Measurements from ENCODE around the gene ITGB3BP. TPM values are rescaled to one million over a fixed set of nuclear protein-coding genes. Genes with fewer than 3 reads are reported as not detected.

Gene ITGB3BP, protein sequence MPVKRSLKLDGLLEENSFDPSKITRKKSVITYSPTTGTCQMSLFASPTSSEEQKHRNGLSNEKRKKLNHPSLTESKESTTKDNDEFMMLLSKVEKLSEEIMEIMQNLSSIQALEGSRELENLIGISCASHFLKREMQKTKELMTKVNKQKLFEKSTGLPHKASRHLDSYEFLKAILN
- total RNA-seq (2021; ENCODE audit: unreplicated experiment) (50.2 TPM), Bru-seq, nascent RNA (percentile 71 among the genes with signal in this experiment), BruChase-seq, experiment 1, labeled RNA remaining after a 6-hour chase (percentile 53 among the genes with signal in this experiment), BruChase-seq, experiment 2, labeled RNA remaining after a 2-hour chase (percentile 63 among the genes with signal in this experiment)
- polyA plus RNA-seq (2012), result 13.1 and 20.9 TPM in 2 replicates
- long read RNA-seq, transcript ITGB3BP-201 (9 exons, 948 nt), result major isoform, 15 of 33 reads
- long read RNA-seq, partial matches to known transcripts, result 5 of 33 reads
- long read RNA-seq, other reads (novel, unspliced or antisense), result 7 of 33 reads

DNA sequence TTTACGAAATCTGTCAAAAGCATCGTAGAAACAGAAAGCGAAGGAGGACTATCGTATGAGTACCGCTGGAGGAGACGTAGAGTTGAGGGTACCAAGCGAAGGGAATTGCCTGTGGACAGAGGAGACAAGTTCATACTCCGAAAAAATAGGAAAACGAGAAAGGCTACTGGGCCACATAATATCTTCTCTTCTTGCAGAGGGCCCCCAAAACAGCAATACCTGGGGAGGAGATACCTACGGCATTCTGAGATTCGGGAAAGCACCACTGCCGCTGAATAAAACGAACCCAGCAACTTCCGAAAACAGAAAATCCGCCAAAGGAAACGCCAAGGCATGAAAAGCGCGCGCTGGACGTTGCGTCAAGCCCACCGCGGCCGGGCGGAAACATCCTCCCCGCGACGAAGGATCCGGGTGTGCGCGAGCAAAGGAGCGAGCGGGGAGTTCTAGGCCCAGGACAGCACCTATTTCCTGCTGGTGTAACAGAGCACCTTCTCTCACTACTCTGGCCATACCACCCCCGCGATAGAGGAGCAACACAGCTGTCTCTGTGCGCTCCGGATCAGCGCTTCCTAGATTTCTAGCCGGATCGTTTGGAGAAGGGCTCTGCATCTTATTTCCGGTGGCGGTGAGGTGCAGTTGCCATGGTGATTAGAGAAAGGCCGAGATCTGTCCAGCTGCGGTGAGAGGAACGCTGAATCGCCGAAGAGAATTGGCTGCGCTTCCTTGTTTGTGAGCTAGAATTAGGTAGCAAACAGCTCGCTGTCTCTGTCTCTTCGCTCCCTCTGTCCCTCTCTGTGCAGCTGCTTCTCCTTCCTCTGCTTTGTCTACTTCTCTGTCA lies at the start of gene ITGB3BP, which contains the start of gene EFCAB7:
ITGB3BP (minus strand) TSS at position 335 of the 838 bp plus-strand sequence; CDS start at position 243, 92 bp downstream.
EFCAB7 (plus strand) TSS at position 635 of the 838 bp plus-strand sequence. CDS start 2,048 bp downstream, outside the sequence.
- intact Hi-C loops (cut with micrococcal nuclease), result loop anchor here (5.0 kb wide), 1 partner anchor 196 kb away; no protein-coding TSS in a partner anchor
- Histone ChIP-seq H3K9ac (ENCODE audit: low read length) (peak within 1 kb of the TSS; percentile 74), H3K4me1 (ENCODE audit: control insufficient read depth in 1 of 2, insufficient read depth in 2 of 2, low read length in 2 of 2) (peaks cover 11 to 13% of the 10 kb centered on the region in 2 experiments; a peak in 3 of 4 replicates), H3K9me2 (ENCODE audit: insufficient read depth) (no peaks in the 10 kb centered on the region), H3K9me3 (ENCODE audit: control insufficient read depth in 1 of 2, insufficient read depth in 1 of 2, low read depth in 1 of 2, low read length in 2 of 2) (no peaks in the 10 kb centered on the region), H3K4me2 (ENCODE audit: low read length) (peak within 1 kb of the TSS; percentile 82), H2AFZ (ENCODE audit: low read depth, low read length, poor library complexity, severe bottlenecking) (peak within 1 kb of the TSS; percentile 69), H3K27ac (ENCODE audit: low read depth, low read length) (peak within 1 kb of the TSS; percentile 78), H3K4me3 (replicated peaks in 1 of 2; ENCODE audit: low read depth in 1 of 2, low read length in 2 of 2) (peak within 1 kb of the TSS; percentile 66 to 76), H3K79me2 (ENCODE audit: insufficient read depth, low read length) (peaks cover 57% of the 10 kb centered on the region), H4K20me1 (ENCODE audit: insufficient read depth) (no peaks in the 10 kb centered on the region), H3K36me3 (ENCODE audit: control insufficient read depth in 1 of 2, insufficient read depth in 2 of 2, low read length in 2 of 2) (peaks cover 0 to 3% of the 10 kb centered on the region in 2 experiments; a peak in 1 of 4 replicates), H3K27me3 (ENCODE audit: insufficient read depth, low read length) (no peaks in the 10 kb centered on the region)
- POLR2A ChIA-PET, result no interaction called here
- peak; percentile 95 for DNase-seq (ENCODE audit: low read depth, low spot score)
- ATAC-seq, result peak; percentile 96
- CTCF ChIA-PET, result interaction anchor here (1.1 kb wide), 1 partner anchor 15 kb away, joined by 3 read pairs; no protein-coding TSS in a partner anchor
- BruUV-seq (replicated peaks), result no TSS peak
- RAD21 ChIA-PET (ENCODE audit: low non-redundant PET in 1 of 2, low total read pairs in 2 of 2, uncharacterized antibody in 2 of 2, unreplicated experiment in 2 of 2), result no interaction called here
- peak; percentile 67 for TF ChIP-seq YY1 (IDR thresholded peaks at IDR 0.05; ENCODE audit: extremely low read depth, insufficient replicate concordance, low read depth, low read length)
- peak; percentile 96 for TF ChIP-seq EGR1 (IDR thresholded peaks at IDR 0.05; ENCODE audit: low read depth)
- TF ChIP-seq, protein P1, sequence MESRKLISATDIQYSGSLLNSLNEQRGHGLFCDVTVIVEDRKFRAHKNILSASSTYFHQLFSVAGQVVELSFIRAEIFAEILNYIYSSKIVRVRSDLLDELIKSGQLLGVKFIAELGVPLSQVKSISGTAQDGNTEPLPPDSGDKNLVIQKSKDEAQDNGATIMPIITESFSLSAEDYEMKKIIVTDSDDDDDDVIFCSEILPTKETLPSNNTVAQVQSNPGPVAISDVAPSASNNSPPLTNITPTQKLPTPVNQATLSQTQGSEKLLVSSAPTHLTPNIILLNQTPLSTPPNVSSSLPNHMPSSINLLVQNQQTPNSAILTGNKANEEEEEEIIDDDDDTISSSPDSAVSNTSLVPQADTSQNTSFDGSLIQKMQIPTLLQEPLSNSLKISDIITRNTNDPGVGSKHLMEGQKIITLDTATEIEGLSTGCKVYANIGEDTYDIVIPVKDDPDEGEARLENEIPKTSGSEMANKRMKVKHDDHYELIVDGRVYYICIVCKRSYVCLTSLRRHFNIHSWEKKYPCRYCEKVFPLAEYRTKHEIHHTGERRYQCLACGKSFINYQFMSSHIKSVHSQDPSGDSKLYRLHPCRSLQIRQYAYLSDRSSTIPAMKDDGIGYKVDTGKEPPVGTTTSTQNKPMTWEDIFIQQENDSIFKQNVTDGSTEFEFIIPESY (IDR thresholded peaks at IDR 0.05; ENCODE audit: extremely low read depth, insufficient replicate concordance, low read length), result no peak
- TF ChIP-seq EZH2phosphoT487 (IDR thresholded peaks at IDR 0.05; ENCODE audit: borderline replicate concordance), result no peak
- TF ChIP-seq ZFX (IDR thresholded peaks at IDR 0.05), result peak; percentile 69
- peak; percentile 77 for TF ChIP-seq POLR2A (IDR thresholded peaks at IDR 0.05; ENCODE audit: borderline replicate concordance, extremely low read depth, insufficient read depth, insufficient read length)
- no peak; the same call in 1 of the 2 replicates for TF ChIP-seq FOSL1 (IDR thresholded peaks at IDR 0.05; ENCODE audit: low read depth)
- peak; percentile 99 for TF ChIP-seq CBX3 (IDR thresholded peaks at IDR 0.05; ENCODE audit: low read depth)
- no peak; the same call in 1 of the 2 replicates for TF ChIP-seq JUND (IDR thresholded peaks at IDR 0.05)
- TF ChIP-seq, protein P2, sequence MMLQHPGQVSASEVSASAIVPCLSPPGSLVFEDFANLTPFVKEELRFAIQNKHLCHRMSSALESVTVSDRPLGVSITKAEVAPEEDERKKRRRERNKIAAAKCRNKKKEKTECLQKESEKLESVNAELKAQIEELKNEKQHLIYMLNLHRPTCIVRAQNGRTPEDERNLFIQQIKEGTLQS (IDR thresholded peaks at IDR 0.05), result no peak
- no peak for TF ChIP-seq RAD21 (IDR thresholded peaks at IDR 0.05; ENCODE audit: low read depth)
- TF ChIP-seq, protein P3, sequence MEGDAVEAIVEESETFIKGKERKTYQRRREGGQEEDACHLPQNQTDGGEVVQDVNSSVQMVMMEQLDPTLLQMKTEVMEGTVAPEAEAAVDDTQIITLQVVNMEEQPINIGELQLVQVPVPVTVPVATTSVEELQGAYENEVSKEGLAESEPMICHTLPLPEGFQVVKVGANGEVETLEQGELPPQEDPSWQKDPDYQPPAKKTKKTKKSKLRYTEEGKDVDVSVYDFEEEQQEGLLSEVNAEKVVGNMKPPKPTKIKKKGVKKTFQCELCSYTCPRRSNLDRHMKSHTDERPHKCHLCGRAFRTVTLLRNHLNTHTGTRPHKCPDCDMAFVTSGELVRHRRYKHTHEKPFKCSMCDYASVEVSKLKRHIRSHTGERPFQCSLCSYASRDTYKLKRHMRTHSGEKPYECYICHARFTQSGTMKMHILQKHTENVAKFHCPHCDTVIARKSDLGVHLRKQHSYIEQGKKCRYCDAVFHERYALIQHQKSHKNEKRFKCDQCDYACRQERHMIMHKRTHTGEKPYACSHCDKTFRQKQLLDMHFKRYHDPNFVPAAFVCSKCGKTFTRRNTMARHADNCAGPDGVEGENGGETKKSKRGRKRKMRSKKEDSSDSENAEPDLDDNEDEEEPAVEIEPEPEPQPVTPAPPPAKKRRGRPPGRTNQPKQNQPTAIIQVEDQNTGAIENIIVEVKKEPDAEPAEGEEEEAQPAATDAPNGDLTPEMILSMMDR (IDR thresholded peaks at IDR 0.05 in 2 of 3, conservative IDR thresholded peaks at IDR 0.05 in 1 of 3; ENCODE audit: borderline replicate concordance in 1 of 3, insufficient read depth in 1 of 3, low read depth in 2 of 3, low read length in 2 of 3), result no peak
- TF ChIP-seq, protein P4, sequence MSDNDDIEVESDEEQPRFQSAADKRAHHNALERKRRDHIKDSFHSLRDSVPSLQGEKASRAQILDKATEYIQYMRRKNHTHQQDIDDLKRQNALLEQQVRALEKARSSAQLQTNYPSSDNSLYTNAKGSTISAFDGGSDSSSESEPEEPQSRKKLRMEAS (IDR thresholded peaks at IDR 0.05), result peak; percentile 90
- no peak for TF ChIP-seq ZNF274 (IDR thresholded peaks at IDR 0.05; ENCODE audit: low read depth, low read length)
- peak; percentile 88 for TF ChIP-seq TCF7L2 (IDR thresholded peaks at IDR 0.05; ENCODE audit: borderline replicate concordance, extremely low read depth, insufficient read depth, insufficient read length)
- peak; percentile 87 for TF ChIP-seq SP1 (IDR thresholded peaks at IDR 0.05; ENCODE audit: low read depth)

Data from HCT116 (cell line).